B cell (primary cell): ENCODE measurements around the gene SIPA1L2.

Source experiments
- EZH2 ChIP-seq: IDR thresholded peaks from 2 replicates; pipeline ENCODE4 v1.6.1; 2012; ENCODE audit warnings: borderline replicate concordance, low read depth, mild to moderate bottlenecking, moderate library complexity, low read length; ENCODE audit not compliant: insufficient read depth, poor library complexity, severe bottlenecking
- TF ChIP-seq, protein P1 (sequence below): fragments of 200-600 bp; IDR thresholded peaks from one replicate; pipeline ENCODE4 v1.8.0; 2022; ENCODE audit warnings: antibody characterized with exemption, mild to moderate bottlenecking

DNA sequence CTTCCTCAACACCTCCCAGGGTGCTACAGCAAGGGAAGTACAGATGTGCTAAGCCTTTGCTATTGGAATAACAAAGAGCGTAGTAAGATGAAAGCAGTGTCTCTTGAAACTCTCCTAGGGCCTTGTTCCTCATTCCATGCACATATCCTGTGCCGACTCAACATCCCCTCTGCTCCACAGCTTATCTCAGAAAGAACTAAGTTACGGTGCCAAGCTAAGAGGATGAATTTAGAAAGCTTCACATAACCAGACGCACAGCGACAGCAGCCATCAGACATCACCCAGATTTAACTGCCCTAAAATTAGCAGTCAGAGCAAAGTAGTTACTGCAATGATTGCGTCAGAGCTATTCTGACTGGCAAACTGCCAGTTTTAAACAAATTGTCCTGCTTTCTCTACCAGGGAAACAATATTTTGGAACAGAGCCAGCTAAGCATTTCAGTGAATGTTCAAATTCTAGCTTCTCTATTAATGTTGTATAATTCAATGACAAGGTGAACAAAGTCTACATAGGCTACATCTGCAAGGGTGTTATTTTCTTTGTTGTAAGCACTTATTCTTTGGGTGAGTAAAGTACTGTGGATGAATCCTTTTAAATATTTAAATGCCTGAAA lies 9.5 kb downstream of the SIPA1L2 start:
- TF ChIP-seq EZH2 = no peak
- TF ChIP-seq, protein P1, sequence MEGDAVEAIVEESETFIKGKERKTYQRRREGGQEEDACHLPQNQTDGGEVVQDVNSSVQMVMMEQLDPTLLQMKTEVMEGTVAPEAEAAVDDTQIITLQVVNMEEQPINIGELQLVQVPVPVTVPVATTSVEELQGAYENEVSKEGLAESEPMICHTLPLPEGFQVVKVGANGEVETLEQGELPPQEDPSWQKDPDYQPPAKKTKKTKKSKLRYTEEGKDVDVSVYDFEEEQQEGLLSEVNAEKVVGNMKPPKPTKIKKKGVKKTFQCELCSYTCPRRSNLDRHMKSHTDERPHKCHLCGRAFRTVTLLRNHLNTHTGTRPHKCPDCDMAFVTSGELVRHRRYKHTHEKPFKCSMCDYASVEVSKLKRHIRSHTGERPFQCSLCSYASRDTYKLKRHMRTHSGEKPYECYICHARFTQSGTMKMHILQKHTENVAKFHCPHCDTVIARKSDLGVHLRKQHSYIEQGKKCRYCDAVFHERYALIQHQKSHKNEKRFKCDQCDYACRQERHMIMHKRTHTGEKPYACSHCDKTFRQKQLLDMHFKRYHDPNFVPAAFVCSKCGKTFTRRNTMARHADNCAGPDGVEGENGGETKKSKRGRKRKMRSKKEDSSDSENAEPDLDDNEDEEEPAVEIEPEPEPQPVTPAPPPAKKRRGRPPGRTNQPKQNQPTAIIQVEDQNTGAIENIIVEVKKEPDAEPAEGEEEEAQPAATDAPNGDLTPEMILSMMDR = no peak
